Fibroblast of skin of left biceps (primary cell): Measurements from ENCODE around the gene PSG2.
"Not testable (repeated sequence)": the region's sequence is repeated elsewhere in the genome, so short reads cannot be mapped to it uniquely, and the experiment has no call there.

Source experiments
- DNase-seq, 2 experiments: peaks; one replicate each; pipeline ENCODE4 v3.0.0-alpha.2; 2013; ENCODE audit warnings: low read depth in 2 of 2

PSG2 gene

DNA sequence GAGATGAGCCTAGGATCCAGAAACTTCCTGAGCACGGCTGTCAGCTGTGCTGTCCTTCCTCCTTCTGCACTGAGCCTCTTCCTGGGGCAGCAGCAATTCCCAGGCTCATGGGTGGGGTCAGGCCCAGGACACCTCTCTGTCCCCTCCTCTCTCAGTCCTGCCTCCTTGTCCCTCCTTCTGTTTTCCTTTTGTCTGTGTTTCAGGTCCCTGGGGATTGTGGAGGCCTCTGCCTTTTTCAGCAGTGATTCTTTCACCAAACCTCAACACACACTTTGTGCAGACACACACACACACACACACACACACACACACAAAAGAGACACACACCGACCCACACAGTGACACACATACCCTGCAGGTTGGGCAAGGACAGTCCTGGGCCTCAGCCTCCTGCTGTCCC, at the start of gene PSG2:
TSS of gene PSG2 (minus strand) at position 101 of the 400 bp plus-strand sequence. CDS start 132 bp downstream, outside the sequence.
- DNase-seq = not testable (repeated sequence)

DNA sequence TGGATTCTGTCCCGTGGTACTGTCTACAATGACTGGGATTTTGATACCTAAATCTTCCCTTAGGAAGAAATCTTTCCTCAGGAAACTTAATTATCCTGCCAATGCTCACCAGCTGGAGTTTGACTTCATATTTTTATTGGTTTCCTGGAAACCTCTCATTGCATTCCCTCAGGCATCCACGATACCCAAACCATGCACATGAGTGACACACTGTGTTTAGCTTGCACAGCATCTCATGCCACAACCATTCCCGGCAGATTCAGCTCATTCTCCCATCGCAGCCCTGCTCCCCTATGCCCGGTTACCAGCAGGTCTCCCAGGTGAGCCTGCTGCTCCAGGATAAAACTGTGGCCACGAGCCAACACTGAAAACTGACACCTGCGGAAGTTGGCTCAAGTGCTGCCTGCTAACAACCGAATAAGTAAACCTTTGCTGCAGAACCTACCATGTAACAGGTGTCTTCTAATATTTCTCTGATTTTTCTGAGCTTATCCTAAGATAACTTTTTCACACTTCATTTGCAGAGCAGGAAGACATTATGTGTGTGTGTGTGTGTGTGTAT, 48.9 kb upstream of the PSG2 start:
- not testable (repeated sequence) for DNase-seq

DNA sequence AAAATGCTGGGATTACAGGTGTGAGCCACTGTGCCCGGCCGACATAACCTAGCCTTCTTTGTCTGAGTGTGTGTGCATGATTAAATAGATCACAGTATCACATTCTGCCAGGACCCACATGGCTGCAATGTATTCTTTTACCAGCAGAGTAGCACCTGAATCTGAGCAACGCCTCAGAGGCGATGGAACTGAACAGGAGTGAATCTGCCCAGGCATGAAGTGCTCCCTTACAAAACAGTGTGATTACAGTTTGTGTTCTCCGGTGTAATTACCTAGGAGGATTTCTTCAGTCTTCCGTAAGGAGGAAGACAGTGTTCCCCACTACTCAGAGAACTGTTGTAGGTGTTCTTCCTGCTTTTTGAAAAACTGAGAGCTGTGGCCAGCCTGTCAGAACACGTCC, 46.7 kb upstream of the PSG2 start:
- DNase-seq = not testable (repeated sequence)

DNA sequence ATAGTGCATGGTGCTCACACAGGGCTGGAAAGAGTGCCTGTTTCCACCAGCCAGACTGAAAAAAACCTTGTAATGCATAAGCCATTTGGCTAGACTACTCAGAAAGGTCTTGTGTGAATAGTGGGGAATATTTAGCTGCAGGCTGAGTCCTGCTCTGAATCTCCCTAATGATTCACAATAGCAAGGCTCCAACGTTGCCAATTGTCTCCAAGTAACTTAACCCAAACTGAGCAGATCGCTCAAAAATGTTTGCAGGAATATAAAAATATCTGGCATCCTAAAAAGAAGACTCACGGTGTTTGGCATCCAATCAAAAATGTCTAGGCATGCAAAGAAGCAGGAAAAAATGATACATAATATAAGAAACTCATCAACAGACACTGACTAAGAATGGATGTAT, 44.8 kb upstream of the PSG2 start:
- peak; percentile 81 to 87 for DNase-seq

DNA sequence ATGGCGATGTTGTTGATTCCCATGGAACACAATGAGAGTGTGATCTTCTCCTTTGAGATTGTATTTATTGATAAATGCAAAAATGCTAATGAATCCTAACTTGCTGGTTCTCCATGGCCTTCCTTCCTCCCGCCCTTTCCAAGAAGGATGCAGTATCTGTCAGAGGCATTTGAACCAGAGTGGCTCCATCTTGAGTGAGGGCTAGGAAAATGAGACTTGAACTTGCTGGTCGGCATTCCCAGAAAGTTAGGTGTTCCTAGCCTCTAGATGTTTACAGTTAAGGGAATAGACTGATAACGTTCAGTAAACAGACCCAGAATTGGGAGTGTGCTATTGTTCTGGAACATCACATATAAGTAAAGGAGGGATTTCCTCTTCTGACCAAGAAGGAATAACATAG, 44.2 kb upstream of the PSG2 start:
- DNase-seq = no peak

DNA sequence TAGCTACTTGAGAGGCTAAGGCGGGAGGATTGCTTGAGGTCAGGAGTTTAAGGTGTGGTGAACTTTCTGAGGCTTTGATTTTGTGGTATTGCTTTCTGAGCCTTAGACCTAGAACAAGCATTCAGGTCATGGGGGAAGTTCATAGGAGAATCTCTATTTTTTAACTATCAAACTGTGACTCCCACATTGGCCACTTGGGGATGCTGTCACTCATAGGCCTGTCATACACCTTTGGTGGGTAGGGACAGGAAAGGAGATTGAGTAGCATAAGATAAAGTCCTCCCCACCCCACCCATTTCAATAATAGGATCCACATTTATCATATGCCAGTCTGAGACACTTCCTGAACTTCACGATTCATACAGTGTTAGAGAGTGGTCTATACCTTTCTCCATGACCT, 41.9 kb upstream of the PSG2 start:
- DNase-seq = no peak

DNA sequence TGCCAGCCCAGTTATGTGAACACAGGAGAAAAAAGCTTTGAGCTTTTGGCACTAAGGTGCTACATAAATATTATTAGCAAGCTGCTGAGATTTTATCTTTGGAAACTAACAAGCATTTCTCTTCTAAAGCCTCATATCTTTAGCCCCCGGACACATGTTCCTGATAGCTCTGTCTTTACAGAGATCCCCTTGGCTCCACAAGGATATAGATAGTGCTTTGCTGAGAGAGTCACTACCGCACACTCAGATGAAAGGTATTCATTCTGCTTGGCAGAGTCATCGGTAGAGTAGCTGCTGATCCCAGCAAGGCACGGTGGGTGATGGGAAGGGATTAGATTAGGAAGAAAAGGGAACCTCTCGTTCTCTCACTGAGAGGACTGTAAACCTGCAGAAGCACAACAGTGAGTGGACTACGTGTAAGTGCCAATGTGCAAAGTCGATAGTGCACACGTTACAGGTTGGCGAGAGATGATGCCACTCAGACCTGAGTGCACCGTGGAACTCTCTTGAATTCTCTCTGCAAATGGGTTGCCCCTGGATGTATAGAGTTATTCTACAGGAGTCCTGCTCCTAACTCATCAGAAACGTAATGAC, 38.0 kb upstream of the PSG2 start:
- peak; percentile 25 to 42 for DNase-seq

DNA sequence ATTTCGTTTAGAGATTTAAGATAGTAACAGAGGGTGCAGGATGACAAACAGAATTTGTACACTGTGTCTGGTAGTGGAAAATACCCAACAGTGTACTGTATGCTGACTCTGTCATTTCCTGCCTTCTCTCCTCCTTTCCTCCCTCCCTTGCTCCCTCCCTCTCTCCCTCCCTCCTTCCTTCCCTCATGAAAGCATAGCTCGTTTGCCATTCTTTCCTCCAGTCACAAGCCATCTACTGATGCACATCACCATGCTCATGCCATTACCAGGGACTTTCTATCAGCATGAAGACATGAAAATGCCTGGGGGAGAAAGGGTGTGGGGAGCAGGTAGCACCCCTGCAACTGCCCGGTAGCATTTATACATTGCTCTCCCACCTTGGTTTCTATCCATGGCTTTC, 37.0 kb upstream of the PSG2 start:
- not testable (repeated sequence) for DNase-seq

DNA sequence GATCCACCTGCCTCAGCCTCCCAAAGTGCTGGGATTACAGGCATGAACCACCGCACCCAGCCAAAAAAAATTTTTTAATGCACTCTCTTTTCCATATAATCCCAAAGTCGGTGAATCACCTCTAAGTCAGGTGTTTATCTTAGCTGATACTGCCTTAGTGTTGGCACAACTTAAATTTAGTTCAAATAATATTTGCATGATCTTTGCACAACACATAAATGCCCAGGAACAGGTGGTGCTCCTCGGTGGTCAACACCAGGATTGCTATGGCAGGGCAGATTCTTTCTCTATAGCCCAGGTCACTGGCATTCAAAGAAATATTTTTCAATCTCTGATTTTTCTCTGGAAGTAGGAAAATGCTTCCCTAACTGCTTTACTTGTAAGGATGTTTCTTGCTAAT, 33.9 kb upstream of the PSG2 start:
- DNase-seq = not testable (repeated sequence)

DNA sequence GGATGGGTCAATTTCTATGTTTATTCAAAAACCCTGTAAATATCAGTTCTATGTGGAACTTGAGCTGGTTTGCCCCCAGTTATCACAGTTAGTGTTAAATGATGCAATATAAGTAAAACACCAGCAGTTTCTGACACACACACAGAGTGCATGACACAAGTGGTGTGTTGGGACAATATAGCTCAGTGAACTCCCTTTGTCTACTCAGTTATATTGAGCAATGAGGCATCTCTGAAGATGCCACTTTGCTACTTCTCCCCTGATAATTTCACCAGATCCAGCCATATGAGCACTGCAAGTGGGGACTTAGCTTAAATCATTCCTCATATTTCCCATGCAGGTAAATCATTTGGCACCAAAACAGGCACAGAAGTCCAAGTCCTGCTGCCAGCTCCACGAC, 33.0 kb upstream of the PSG2 start:
- DNase-seq = not testable (repeated sequence)

DNA sequence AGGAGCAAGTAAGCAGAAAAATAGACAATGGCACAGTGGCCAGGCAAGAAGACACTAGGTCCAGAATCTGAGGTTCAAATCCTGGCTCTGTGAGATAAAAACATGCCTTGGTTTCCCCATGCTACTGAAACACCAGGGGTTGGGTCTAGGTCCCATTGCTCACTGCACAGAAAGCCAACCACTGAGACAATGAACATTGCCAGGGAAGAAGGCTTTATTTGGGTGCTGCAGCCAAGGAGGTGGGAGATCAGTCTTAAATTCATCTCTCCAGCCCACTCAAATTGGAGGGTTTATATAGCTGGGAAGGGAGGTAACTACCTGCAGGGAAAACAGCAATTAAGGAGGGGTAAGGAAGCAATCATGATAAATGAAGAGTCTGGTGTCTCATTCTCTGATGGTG, 32.6 kb upstream of the PSG2 start:
- not testable (repeated sequence) for DNase-seq

DNA sequence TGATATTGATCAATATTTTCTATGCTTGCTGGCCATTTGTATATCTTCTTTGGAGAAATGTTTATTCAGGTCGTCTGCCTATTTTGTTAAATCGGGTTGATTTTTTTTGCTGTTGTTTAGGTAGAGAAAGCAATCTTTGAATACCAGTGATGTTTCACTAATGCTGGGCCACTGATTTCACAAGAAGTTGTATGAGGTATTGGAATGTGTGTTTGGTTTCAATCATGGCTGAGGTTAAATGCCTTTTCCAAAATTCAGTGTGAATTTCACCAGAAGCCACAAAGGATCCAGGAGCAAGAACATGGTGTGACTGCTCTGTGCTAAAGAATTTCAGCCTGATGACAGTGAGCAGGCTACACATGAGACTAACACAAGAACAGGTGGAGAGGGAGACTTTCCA, 32.1 kb upstream of the PSG2 start:
- not testable (repeated sequence) for DNase-seq

DNA sequence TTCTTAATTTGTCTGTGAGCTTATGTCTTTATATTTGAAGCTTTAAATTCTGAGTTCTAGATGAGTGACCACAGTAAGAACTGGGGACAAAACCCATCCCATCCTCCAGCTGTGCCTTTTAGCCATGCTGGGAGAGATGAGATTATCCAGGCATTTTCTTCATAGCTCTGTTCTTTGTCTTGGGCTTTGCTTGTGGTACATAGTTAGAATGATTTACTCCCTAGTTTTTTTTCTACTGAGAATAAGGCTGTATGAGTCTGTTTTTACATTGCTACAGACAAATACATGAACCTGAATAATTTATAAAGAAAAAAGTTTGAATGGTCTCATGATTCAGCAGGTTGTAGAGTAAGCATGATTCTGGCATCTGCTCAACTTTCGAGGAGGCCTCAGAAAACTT, 24.9 kb upstream of the PSG2 start:
- DNase-seq = not testable (repeated sequence)

DNA sequence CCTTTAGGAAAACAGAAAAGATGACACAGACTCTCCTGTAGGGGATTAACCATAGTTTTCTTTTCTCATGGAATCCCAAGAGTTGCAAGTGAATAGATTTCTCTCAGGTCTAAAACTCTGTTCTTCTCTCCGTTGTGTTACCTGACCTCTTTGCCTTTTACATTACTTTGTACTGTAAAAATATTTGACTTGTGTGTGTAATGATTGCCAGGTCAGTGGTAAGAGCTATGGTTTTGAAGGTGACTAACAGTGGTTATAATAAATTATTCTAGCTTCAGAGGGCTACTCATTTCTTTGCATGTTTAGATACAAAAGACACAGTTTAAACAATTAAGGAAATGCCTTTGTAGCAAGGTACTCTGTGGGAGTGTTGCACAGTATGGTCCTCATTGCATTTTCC, 23.0 kb upstream of the PSG2 start:
- no peak for DNase-seq

DNA sequence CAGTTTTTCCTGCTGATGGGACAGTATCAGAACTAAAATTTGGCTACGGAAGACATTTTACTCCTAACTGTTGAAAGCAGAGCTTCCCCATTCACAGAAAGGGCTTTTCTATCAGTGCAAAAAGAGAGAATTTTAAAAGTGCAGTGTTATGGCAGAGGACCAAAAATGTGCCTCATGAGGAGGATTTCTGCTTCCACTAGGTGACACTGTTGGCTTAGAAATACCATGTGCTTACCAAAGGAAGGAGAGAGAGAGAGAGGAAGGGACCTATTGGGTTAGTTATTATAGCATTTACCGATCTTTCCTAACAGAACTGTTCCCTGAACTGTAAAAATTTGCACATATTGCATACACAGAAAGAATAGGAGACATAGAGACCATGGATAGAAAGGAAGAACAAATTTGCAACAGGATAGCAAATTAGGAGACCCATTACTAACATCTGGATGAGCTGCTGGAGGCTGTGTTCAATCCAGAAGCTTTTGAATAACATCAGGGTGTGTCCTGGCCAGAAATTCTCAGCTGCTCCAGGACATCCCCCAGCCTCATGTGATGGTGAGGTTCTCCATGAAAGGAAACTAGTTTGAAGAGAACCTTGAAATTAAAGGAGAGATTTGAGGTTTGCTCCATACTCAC, 21.8 kb upstream of the PSG2 start:
- not testable (repeated sequence) for DNase-seq

DNA sequence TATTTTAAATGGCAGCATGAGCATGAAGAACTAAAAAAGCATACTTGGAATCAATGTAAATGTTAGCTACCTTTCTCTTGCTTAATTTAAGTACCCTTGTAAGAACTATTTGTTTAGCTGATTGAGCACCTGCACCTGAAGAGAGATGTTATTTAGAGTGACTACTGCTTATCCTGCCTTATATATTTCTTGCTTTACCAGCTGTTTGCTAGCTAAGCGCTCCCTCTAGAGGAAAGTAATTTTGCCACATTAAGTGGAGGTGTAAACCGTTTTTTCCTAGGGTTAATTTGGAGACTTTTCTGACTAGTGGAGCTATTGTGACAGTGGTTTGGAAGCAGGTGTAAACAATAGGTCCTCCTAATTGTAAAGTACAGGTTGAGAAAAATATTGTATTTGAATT, 19.4 kb upstream of the PSG2 start:
- no peak for DNase-seq

DNA sequence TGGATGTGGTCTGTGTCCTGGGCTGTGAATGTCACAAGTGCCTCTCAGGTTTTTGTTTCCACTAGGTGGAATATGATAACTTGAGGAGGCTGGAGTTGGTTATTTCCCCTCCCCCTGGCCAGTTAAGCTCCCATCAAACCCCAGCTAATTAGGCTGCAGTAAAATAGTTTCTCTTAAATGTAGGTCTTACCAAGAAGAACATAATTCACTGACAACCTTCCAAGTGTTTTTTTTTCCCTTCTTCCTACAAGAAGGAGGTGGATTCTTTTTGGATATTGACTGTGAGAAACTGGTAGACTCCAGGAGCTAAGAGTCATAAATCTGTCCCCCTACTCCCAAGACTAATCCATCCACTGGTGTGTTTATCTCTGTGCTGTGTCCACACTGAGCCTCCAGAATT, 15.9 kb upstream of the PSG2 start:
- not testable (repeated sequence) for DNase-seq

DNA sequence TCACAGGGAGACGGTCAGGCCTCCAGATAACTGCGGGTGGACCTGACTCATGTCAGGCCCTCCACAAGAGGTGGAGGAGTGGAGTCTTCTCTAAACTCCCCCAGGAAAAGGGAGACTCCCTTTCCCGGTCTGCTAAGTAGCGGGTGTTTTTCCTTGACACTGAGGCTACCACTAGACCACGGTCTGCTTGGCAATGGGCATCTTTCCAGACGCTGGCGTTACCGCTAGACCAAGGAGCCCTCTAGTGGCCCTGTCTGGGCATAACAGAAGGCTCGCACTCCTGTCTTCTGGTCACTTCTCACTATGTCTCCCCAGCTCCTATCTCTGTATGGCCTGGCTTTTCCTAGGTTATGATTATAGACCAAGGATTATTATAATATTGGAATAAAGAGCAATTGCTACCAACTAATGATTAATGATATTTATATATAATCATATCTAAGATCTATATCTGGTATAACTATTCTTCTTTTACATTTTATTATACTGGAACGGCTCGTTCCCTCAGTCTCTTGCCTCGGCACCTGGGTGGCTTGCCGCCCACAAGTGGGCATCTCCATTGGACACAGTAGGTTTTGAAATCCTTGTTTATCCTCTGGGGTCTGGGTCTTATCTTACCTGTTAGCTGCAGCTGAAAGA, 5.3 kb upstream of the PSG2 start:
- DNase-seq = not testable (repeated sequence)

DNA sequence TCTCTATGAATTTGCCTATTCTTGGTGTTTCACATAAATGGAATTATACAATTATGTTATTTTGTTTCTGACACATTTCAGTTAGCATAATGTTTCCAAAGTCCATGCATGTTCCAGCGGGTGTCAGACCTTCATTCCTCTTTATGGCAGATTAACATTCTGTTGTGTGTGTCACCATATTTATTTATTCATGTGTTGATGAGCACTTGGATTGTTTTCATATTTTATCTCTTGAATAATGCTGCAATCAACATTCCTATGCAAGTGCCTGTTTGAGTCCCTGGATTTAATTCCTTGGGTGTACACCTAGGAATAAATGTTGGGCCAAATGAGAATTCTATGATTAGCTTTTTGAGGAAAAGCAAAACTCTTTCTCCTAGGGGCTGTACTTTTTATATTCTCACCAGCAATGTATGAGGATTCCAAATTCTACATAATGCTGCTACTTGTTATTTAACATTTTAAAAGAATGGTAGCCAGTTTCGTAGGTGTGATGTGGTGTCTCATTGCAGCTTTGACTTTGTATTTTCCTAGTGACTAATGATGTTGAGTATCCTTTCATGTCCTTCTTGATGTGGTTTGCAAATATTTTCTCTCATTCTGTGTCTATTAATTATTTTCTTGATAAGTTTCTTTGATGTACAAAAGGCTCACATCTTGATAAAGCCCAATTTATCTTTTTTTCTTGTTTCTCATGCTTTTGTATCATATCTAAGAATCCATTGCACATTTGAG, 3.5 kb upstream of the PSG2 start:
- not testable (repeated sequence) for DNase-seq

DNA sequence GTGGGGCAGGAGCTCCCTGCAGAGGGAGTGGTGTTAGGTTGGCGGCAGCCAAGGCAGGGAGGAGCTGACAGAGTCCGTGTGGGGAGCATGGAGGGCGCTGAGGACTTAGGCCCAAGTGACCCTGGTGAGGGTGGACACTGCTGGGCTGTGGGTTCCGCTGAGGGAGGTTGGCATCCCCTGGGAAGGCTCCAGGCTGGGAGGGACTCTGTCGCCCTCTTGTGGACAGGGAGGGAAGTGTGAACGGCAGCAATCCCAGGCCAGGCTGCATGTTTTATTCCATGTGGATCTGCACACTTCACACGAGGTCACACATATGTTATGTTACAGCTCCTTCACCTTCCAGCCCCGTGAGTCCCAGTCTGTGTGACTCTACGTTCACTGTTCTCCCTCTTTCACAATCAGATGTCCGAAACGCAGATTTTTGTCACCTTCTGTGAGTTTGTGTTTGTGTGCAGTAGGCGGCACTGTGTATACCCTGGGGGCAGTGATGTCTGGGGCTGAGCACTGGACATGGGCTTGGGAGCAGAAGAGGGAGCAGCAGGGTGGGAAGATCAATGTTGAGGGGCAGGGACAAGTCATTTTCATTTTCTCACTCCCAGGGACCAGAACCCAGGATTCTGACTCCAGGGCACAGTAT, 1.8 kb upstream of the PSG2 start:
- DNase-seq = not testable (repeated sequence)

DNA sequence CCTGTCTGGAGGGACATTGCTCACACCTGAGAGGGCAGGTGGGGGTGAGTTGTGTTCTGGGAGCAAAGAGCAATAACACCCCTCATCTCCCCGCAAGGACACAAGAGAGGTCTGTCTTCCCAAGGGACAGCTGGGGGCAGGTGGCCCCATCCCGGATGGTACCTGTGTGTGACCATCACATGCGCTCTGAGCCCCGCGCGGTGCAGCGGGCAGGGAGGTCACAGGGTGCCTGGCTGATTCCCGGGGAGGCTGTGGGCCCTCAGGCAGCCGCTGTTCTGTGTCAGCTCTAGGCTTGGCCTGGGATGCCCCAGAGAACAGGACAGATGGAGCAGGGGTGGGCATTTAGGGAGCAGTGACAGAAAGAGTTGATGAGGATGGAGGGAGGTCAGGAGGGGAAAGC, 1.2 kb upstream of the PSG2 start:
- DNase-seq = not testable (repeated sequence)

DNA sequence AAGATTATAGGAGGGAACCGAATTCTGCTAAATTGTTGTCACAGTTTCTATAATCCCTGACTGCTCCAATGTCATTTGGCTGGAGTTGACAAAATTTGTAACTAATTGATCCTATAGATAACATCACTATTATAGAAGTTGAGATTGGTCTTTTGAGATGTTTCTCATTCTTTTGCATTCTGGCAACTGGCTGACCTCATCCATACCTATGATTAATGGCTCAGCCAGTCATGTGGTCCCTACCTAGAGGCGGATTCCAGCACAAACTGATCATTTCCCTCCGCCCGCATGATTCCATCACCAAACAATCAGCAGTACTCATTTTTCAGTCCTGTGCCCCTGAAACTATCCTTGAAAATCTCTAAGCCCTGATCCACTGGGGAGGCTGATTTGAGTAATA, 4.2 kb downstream of the PSG2 start:
- peak in 1 of 2 experiments; percentile 32 for DNase-seq
